ENCODE results near the gene RXRA. TPM values are rescaled to one million over a fixed set of nuclear protein-coding genes. Genes with fewer than 3 reads are reported as not detected.

RXRA gene
- total RNA-seq, 4 donors from 2014 or later, result 53.3 to 87.8 (median 69.6) TPM

- no peak for TF ChIP-seq CTCF (IDR thresholded peaks at IDR 0.05)
- DNase-seq (ENCODE audit: low spot score) (no peak), ATAC-seq (ENCODE audit: low FRiP score) (no peak)
Observed at GRCh38 chr9:134298000-134298399, 28.3 kb upstream of the RXRA start.

GRCh38 chr9:134299068-134299467, 27.2 kb upstream of the RXRA start:
- no peak for TF ChIP-seq CTCF (IDR thresholded peaks at IDR 0.05)
- DNase-seq (ENCODE audit: low spot score) (no peak), ATAC-seq (ENCODE audit: low FRiP score) (no peak)

- no peak for DNase-seq (ENCODE audit: low spot score)
- ATAC-seq (ENCODE audit: low FRiP score), result no peak
- no peak for TF ChIP-seq CTCF (IDR thresholded peaks at IDR 0.05)
Observed at GRCh38 chr9:134299883-134300282, 26.4 kb upstream of the RXRA start.

GRCh38 chr9:134301387-134302129, 24.7 kb upstream of the RXRA start:
- ATAC-seq (ENCODE audit: low FRiP score) (no peak), DNase-seq (ENCODE audit: low spot score) (no peak)
- TF ChIP-seq CTCF (IDR thresholded peaks at IDR 0.05), result no peak

- no peak for DNase-seq (ENCODE audit: low spot score)
- TF ChIP-seq CTCF (IDR thresholded peaks at IDR 0.05), result no peak
- ATAC-seq (ENCODE audit: low FRiP score), result no peak
Observed at GRCh38 chr9:134302130-134302817, 24.0 kb upstream of the RXRA start.

- DNase-seq (ENCODE audit: low spot score) (no peak), ATAC-seq (ENCODE audit: low FRiP score) (no peak)
- no peak for TF ChIP-seq CTCF (IDR thresholded peaks at IDR 0.05)
Observed at GRCh38 chr9:134303601-134304000, 22.7 kb upstream of the RXRA start.

GRCh38 chr9:134304261-134304660, 22.0 kb upstream of the RXRA start:
- no peak for TF ChIP-seq CTCF (IDR thresholded peaks at IDR 0.05)
- ATAC-seq (ENCODE audit: low FRiP score) (no peak), DNase-seq (ENCODE audit: low spot score) (no peak)
